GM19468 (cell line): Measurements from ENCODE around the gene FERMT1.
"Not testable (repeated sequence)": the region's sequence is repeated elsewhere in the genome, so short reads cannot be mapped to it uniquely, and the experiment has no call there.

Source experiments
- ATAC-seq: cut with Tn5 transposase; IDR thresholded peaks from one replicate; pipeline ENCODE4 v1.9.1; 2021; ENCODE audit warnings: mild to moderate bottlenecking, moderate library complexity, moderate number of reproducible peaks; ENCODE audit not compliant: unreplicated experiment; ENCODE audit errors: extremely low read depth

FERMT1 gene

GRCh38 chr20:6074145-6074561, 48.7 kb downstream of the FERMT1 start:
- ATAC-seq: no peak

- no peak for ATAC-seq
Observed at GRCh38 chr20:6070829-6071695, 51.8 kb downstream of the FERMT1 start.

DNA sequence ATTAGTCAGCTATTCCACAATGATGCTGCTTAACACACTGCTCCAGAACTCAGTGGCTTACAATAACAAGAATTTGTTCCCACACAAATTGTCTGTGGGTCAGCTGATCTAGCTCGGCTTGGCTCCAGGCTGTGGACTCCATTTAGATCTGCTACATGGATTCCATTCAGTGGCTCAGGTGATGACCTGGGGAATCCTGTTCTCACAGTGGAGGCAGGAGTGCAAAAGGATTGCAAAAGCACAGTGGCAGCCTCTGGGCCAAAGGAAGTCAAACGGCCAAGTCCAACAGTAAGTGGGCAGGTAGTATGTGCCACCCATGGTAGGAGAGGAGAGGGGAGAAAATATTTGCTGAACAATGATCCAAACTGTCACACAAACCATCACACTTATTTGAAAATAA, 53.2 kb downstream of the FERMT1 start:
- ATAC-seq: no peak

DNA sequence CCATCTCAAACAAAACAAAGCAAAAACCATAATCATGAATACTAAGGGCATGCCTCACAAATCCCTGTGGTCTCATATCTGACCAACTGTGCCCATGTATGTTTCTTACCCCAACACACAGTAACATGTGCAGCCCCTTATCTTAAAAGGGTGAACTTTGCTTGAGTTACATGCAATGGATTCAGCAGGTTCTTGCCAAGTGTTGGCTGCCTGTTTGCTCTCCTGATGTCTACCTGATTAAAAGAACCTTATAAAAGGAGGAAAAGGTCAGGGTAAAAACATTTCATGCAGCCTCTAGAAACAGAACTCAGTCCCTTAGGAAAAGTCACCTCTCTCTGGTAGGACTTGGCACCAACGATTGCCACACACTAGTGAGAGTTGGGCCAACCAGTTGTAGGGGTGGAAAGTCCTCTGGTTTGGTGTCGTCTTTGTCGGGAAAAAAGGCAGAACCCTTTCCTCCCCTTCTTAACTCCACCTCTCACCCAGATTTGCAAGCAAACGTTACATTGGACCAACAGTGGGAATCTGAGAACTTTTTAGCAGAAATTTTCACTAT, 55.0 kb downstream of the FERMT1 start:
- no peak for ATAC-seq

DNA sequence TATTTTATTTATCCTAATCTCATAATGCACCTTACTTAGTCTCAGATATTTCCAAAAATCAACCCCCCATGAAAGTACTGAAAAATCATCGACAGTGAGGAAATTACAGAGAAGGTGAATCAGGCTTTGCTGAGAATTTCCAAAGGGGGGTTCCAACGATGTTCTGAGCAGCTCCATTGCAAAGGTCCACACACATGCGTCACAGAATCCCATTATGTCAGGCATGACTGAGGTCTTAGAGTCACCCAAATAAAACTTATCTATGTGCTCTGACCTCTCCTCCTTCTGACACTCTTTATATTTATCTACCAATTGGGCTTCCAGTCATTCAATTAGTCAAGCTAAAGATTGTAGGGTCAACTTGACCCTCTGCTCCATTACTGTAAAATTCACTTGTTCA, 56.2 kb downstream of the FERMT1 start:
- ATAC-seq: no peak

DNA sequence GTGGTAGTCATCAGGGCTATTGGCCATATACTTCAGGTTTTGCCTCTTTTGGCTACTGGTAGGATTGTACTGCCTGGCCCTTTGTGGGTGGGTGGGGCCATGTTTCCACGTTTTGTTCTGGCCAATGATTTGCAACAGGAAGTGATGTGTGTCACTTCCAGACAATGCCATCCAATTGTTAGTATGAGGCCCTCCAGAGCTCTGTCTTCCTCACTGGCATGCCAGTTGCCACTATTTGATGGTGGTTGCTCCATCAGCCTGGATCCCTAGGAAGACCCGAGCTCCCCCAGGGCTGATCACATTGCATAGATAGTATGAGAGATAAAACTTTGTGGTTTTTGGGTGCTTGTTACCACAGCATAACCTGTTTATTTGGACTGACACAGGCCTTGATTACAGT, 61.3 kb downstream of the FERMT1 start:
- no peak for ATAC-seq

GRCh38 chr20:6060213-6060612, 62.6 kb downstream of the FERMT1 start:
- ATAC-seq: no peak

- ATAC-seq: no peak
Observed at GRCh38 chr20:6058684-6059295, 64.0 kb downstream of the FERMT1 start.

GRCh38 chr20:6057691-6058090, 65.1 kb downstream of the FERMT1 start:
- no peak for ATAC-seq

DNA sequence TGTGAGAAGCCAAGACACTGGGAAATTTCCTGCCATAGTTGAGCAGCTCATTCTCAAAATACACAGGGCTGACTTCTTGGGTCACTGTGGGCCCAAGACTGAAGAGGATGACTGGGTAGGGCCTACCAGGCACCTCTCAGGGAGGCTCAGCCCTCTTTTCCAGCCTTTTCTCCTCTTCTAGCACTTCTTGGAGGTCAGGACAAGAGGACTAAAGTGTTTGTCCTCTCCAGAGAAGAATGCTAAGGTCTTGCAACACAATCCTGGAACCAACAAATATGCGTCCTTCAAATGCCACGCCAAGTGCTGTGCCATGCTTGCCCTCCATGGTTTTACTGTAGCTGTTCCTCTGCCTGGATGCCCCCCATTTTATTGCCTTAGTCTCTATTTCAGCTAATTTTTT, 65.7 kb downstream of the FERMT1 start:
- ATAC-seq: no peak

- ATAC-seq: no peak
Observed at GRCh38 chr20:6055981-6056569, 66.8 kb downstream of the FERMT1 start.

GRCh38 chr20:6055161-6055783, 67.6 kb downstream of the FERMT1 start:
- no peak for ATAC-seq

DNA sequence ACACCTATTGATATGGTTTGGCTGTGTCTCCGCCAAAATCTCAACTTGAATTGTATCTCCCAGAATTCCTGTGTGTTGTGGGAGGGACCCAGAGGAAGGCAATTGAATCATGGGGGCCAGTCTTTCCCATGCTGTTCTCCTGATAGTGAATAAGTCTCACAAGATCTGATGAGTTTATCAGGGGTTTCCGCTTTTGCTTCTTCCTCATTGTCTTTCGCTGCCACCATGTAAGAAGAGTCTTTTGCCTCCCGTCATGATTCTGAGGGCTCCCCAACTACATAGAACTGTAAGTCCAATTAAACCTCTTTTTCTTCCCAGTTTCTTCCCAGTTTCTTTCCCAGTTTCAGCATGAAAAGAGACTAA, 68.2 kb downstream of the FERMT1 start:
- not testable (repeated sequence) for ATAC-seq

DNA sequence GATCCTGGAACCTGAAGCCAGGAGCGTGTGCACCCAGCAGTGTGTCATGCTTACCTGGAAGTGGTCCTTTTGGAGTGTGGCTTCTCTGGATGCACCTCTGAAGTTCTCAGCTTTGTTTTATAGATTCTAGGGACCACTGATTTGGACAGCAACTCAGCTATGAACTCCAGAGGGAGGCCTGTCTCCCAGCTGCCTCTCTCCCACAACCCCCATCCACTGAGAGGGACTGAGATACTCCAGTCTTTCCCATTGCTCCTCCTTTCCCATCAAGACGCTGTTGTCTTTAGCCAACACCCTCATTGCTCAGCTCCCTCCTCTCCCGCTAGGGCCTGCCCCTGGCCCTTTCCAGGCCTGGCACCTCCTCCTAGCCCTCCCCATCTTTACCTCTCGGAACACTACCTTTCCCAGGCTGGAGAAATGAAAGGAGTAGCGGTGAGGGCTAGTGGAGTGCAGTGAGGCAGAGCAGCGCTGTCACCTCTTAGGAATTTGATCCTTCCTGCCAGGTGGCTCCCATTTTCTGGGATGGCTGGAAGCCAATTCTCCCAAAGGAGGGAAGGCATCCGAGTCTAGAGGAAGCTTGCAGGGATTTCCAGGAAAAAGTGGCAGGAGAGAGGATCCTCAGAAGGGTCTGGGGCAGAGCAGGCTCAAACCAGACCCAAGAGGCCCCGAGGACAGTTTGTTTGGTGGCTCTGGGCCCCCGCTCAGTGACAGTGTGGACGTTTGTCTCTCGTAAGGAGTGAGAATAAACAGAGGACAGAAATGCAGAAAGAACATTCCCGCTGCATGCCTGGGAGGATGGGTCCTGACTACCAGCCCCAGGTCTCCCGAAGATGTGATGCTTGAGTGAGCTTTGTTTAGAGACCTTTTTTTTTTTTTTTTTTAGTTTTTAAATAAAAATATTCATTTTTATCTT, 68.8 kb downstream of the FERMT1 start, which contains the start of gene LRRN4:
TSS of gene LRRN4 (minus strand) at position 285 of the 913 bp plus-strand sequence. CDS start 1,261 bp downstream, outside the sequence.
- no peak for ATAC-seq

DNA sequence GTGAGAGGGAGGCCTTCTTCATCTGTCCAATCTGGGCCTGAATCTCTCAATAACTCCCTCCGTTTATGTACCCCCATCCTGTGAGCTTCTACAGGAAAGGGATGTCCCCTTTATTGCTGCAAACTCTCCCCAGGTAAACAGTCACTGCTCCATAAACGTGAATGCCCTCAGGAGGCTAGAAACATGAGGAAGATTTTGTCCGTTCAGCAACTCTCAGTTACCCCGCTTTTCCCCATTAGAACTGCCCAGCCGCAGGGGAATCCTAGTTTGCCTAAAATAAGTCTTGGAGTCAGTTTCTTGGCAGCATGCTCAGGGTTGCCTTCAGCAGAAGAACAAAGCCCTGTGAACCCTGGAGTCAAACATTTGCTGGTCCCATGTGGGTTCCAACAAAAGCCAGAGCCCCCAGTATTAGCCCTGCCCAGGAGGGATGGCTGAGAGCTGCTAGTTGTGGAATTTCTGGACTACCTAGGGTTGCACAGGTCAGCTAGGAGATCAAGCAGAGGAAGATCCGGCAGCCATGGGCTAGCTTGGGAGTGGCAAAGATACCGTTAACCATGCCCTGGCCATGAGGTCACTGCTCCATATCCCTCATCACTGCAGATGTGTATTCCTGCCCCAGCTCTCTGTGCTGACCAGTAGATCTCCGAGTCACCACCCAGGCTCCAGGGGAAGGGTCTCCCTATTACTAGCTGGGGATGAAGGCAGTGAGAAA, 69.6 kb downstream of the FERMT1 start:
- ATAC-seq: no peak

- ATAC-seq: no peak
Observed at GRCh38 chr20:6051505-6051904, 71.3 kb downstream of the FERMT1 start.

GRCh38 chr20:6048391-6048790, 74.4 kb downstream of the FERMT1 start:
- ATAC-seq: no peak

- no peak for ATAC-seq
Observed at GRCh38 chr20:6046432-6046831, 76.4 kb downstream of the FERMT1 start.

DNA sequence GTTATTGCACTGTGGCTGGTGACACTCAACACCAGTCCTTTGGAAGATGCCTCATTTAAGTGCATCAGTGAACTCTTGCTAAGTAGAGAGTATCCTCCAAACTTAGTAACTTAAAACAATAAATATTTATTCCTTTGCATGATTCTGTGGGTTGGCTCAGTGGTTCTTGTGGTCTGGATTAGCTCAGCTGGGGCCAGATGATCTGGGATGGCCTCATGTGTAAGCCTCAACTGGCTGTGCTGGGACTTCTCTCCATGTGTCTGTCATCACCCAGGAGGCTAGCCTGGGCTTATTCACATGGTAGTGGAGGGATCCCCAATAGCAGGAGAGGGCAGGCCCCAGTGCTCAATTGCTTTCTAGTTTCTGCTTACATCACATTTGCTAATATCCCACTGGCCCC, 77.3 kb downstream of the FERMT1 start:
- no peak for ATAC-seq
